GM23338 (cell line): Measurements from ENCODE around the gene LCN12. TPM values are rescaled to one million over a fixed set of nuclear protein-coding genes. Genes with fewer than 3 reads are reported as not detected.

Source experiments
- ATAC-seq: fragments of 200-7000 bp; cut with Tn5 transposase; 3 replicates; pipeline ENCODE4 v1.9.1; 2020
- DNase-seq: peaks from one replicate; pipeline ENCODE4 v3.0.0-alpha.2; 2015; ENCODE audit warnings: low spot score
- H2AFZ ChIP-seq: fragments of 200-600 bp; sonication (generic); 2 replicates; pipeline ENCODE4 v1.8.0; 2016; ENCODE audit warnings: antibody characterized with exemption, mild to moderate bottlenecking, moderate library complexity
- H3F3A ChIP-seq: fragments of 200-600 bp; sonication (generic); replicated peaks from 2 replicates; pipeline ENCODE4 v1.8.0; 2017; ENCODE audit warnings: antibody characterized with exemption, mixed run types, low read depth
- H3K27ac ChIP-seq: fragments of 200-600 bp; sonication (generic); 2 replicates; pipeline ENCODE4 v1.6.1; 2016; ENCODE audit warnings: low read depth
- H3K27me3 ChIP-seq: fragments of 200-600 bp; sonication (generic); 2 replicates; pipeline ENCODE4 v1.8.0; 2016; ENCODE audit warnings: mild to moderate bottlenecking, mixed run types, moderate library complexity; ENCODE audit not compliant: insufficient read depth
- H3K36me3 ChIP-seq: fragments of 200-600 bp; sonication (generic); 2 replicates; pipeline ENCODE4 v1.8.0; 2016; ENCODE audit warnings: mild to moderate bottlenecking; ENCODE audit not compliant: insufficient read depth
- H3K4me1 ChIP-seq: fragments of 200-600 bp; sonication (generic); 2 replicates; pipeline ENCODE4 v1.8.0; 2016; ENCODE audit warnings: mild to moderate bottlenecking, moderate library complexity; ENCODE audit not compliant: insufficient read depth
- H3K4me2 ChIP-seq: fragments of 200-600 bp; sonication (generic); 2 replicates; pipeline ENCODE4 v1.7.1; 2017; ENCODE audit warnings: mixed run types
- H3K4me3 ChIP-seq: fragments of 200-600 bp; sonication (generic); 2 replicates; pipeline ENCODE4 v1.6.1; 2016; ENCODE audit warnings: mixed run types
- H3K79me2 ChIP-seq: fragments of 200-600 bp; sonication (generic); replicated peaks from 2 replicates; pipeline ENCODE4 v1.8.0; 2017; ENCODE audit warnings: mild to moderate bottlenecking; ENCODE audit not compliant: insufficient read depth
- H3K9me2 ChIP-seq: fragments of 200-600 bp; sonication (generic); 2 replicates; pipeline ENCODE4 v1.8.0; 2017; ENCODE audit not compliant: insufficient read depth
- H4K20me1 ChIP-seq: fragments of 200-600 bp; sonication (generic); replicated peaks from 2 replicates; pipeline ENCODE4 v1.8.0; 2017; ENCODE audit warnings: mild to moderate bottlenecking; ENCODE audit not compliant: insufficient read depth
- H3K27ac Mint-ChIP-seq: 2 replicates; pipeline ENCODE4 v1.8.0; 2020; ENCODE audit warnings: inconsistent platforms, mild to moderate bottlenecking, moderate library complexity, mixed read lengths
- H3K27me3 Mint-ChIP-seq: 3 replicates; pipeline ENCODE4 v1.8.0; 2022; ENCODE audit warnings: low read depth, mild to moderate bottlenecking, moderate library complexity, mixed read lengths, inconsistent platforms; ENCODE audit not compliant: insufficient read depth, poor library complexity
- H3K36me3 Mint-ChIP-seq: 3 replicates; pipeline ENCODE4 v1.8.0; 2021; ENCODE audit warnings: low read depth, mild to moderate bottlenecking, inconsistent platforms, moderate library complexity, mixed read lengths
- H3K4me1 Mint-ChIP-seq: 3 replicates; pipeline ENCODE4 v1.8.0; 2020; ENCODE audit warnings: mild to moderate bottlenecking, inconsistent platforms, mixed read lengths
- H3K4me3 Mint-ChIP-seq: 3 replicates; pipeline ENCODE4 v1.8.0; 2021; ENCODE audit warnings: moderate library complexity, mild to moderate bottlenecking, inconsistent platforms, mixed read lengths
- H3K9me3 Mint-ChIP-seq: 3 replicates; pipeline ENCODE4 v1.8.0; 2020; ENCODE audit warnings: moderate library complexity, mild to moderate bottlenecking, inconsistent platforms, mixed read lengths
- CREB1 ChIP-seq: fragments of 250-450 bp; sonication (Bioruptor Pico); IDR thresholded peaks from 2 replicates; pipeline ENCODE4 v1.5.0; 2020; ENCODE audit warnings: low read depth, mild to moderate bottlenecking, moderate library complexity
- CTCF ChIP-seq, 2 experiments: fragments of 200-600 bp in 1 of 2; sonication (generic) in 1 of 2; conservative IDR thresholded peaks; 2 replicates each; pipeline versions ENCODE4 v1.5.1 to v1.6.1; 2016 to 2017; ENCODE audit warnings: antibody characterized with exemption in 2 of 2, low read depth in 2 of 2, mild to moderate bottlenecking in 2 of 2, moderate library complexity in 1 of 2
- ETS1 ChIP-seq: IDR thresholded peaks from 2 replicates; pipeline ENCODE4 v1.6.1; 2016; ENCODE audit warnings: antibody characterized with exemption
- EZH2 ChIP-seq: fragments of 200-600 bp; sonication (generic); IDR thresholded peaks from one replicate; pipeline ENCODE4 v1.8.0; 2017; ENCODE audit warnings: antibody characterized with exemption, mild to moderate bottlenecking, low read depth; ENCODE audit not compliant: unreplicated experiment
- EZH2phosphoT487 ChIP-seq: fragments of 200-600 bp; sonication (generic); IDR thresholded peaks from one replicate; pipeline ENCODE4 v1.8.1; 2018; ENCODE audit warnings: antibody characterized with exemption; ENCODE audit not compliant: unreplicated experiment
- JUNB ChIP-seq: IDR thresholded peaks from one replicate; pipeline ENCODE4 v1.6.1; 2016; ENCODE audit warnings: antibody characterized with exemption; ENCODE audit not compliant: unreplicated experiment
- NANOG ChIP-seq: IDR thresholded peaks from 2 replicates; pipeline ENCODE4 v1.6.1; 2016; ENCODE audit warnings: antibody characterized with exemption, borderline replicate concordance
- POLR2AphosphoS5 ChIP-seq: IDR thresholded peaks from 2 replicates; pipeline ENCODE4 v1.6.1; 2016; ENCODE audit warnings: antibody characterized with exemption, low read depth
- REST ChIP-seq: IDR thresholded peaks from one replicate; pipeline ENCODE4 v1.6.1; 2018; ENCODE audit warnings: antibody characterized with exemption; ENCODE audit not compliant: unreplicated experiment
- STAT1 ChIP-seq: IDR thresholded peaks from one replicate; pipeline ENCODE4 v1.6.1; 2016; ENCODE audit warnings: antibody characterized with exemption; ENCODE audit not compliant: unreplicated experiment
- ZNF114 ChIP-seq: fragments of 250-450 bp; sonication (Bioruptor Pico); IDR thresholded peaks from 2 replicates; pipeline ENCODE4 v1.5.0; 2020; ENCODE audit warnings: mild to moderate bottlenecking, moderate library complexity
- ZNF331 ChIP-seq: fragments of 250-450 bp; sonication (Bioruptor Pico); IDR thresholded peaks from 2 replicates; pipeline ENCODE4 v1.5.0; 2020; ENCODE audit warnings: low read depth, mild to moderate bottlenecking, moderate library complexity
- ZNF462 ChIP-seq: fragments of 250-450 bp; sonication (Bioruptor Pico); IDR thresholded peaks from 2 replicates; pipeline ENCODE4 v1.5.0; 2020; ENCODE audit warnings: mild to moderate bottlenecking, moderate library complexity
- polyA plus RNA-seq: library from polyadenylated mRNA; unstranded; fragments of >200 nt; fragmentation: Nextera tagmentation; extraction: Ambion mirVana; gene quantifications from 2 replicates; pipeline ENCODE4 v1.2.1, GENCODE V29; 2016
- total RNA-seq: library from RNA; depleted of rRNA; stranded (reverse); fragments of >200 nt; shearing (Covaris generic); gene quantifications from 2 replicates; pipeline ENCODE4 v1.2.3, GENCODE V29; 2014

LCN12 gene
- total and polyA plus RNA-seq, 2 experiments from 2014 or later, result 0.39 to 0.69 TPM

GRCh38 chr9:136913701-136914438, 38.2 kb upstream of the LCN12 start:
- peaks cover 7% of the 10 kb centered on the region; the same call in 1 of the 2 replicates for H4K20me1 ChIP-seq
- no peaks in the 10 kb centered on the region for H3K9me3 Mint-ChIP-seq
- no peak overlapping the region for H3K27ac Mint-ChIP-seq

More at GRCh38 chr9:136913701-136914438, 38.2 kb upstream of the LCN12 start:
- DNase-seq, result no peak
- no peaks in the 10 kb centered on the region for H3K4me1 ChIP-seq
- H3K4me1 Mint-ChIP-seq, result no peaks in the 10 kb centered on the region
- H3K79me2 ChIP-seq, result peaks cover 4% of the 10 kb centered on the region; the same call in 1 of the 2 replicates
- H3K27me3 Mint-ChIP-seq, result peaks cover 4% of the 10 kb centered on the region
- no peak overlapping the region for H2AFZ ChIP-seq
- TF ChIP-seq JUNB, result no peak
- no peak for TF ChIP-seq EZH2
- TF ChIP-seq ZNF331 (CRISPR knock-in tag), result no peak
- no peak for TF ChIP-seq ZNF462 (CRISPR knock-in tag)
- no peak for TF ChIP-seq REST
- no peak for TF ChIP-seq CREB1
- TF ChIP-seq CTCF (conservative IDR thresholded peaks at IDR 0.05; ENCODE audit: low read depth in 2 of 2), result no peak
- no peak for TF ChIP-seq NANOG
- TF ChIP-seq STAT1, result no peak
- TF ChIP-seq EZH2phosphoT487, result no peak
- no peak for TF ChIP-seq ETS1
- TF ChIP-seq ZNF114, result no peak
- no peak for TF ChIP-seq POLR2AphosphoS5
- no peak overlapping the region for H3K27ac ChIP-seq
- H3F3A ChIP-seq, result no peaks in the 10 kb centered on the region
- H3K4me3 ChIP-seq, result no peak overlapping the region
- H3K9me2 ChIP-seq, result no peaks in the 10 kb centered on the region
- no peaks in the 10 kb centered on the region for H3K27me3 ChIP-seq
- H3K4me2 ChIP-seq, result no peak overlapping the region
- no peak for ATAC-seq
- H3K36me3 Mint-ChIP-seq, result peaks cover 40% of the 10 kb centered on the region
- H3K4me3 Mint-ChIP-seq, result no peak overlapping the region
- no peaks in the 10 kb centered on the region; the same call in none of the 2 replicates for H3K36me3 ChIP-seq
